CD4-positive, alpha-beta T cell treated with Interleukin-15 for 1 hour (primary cell): Measurements from ENCODE around the gene ALG12.

Source experiments
- DNase-seq: peaks from one replicate; pipeline ENCODE4 v3.0.0-alpha.2; 2020

Gene ALG12

DNA sequence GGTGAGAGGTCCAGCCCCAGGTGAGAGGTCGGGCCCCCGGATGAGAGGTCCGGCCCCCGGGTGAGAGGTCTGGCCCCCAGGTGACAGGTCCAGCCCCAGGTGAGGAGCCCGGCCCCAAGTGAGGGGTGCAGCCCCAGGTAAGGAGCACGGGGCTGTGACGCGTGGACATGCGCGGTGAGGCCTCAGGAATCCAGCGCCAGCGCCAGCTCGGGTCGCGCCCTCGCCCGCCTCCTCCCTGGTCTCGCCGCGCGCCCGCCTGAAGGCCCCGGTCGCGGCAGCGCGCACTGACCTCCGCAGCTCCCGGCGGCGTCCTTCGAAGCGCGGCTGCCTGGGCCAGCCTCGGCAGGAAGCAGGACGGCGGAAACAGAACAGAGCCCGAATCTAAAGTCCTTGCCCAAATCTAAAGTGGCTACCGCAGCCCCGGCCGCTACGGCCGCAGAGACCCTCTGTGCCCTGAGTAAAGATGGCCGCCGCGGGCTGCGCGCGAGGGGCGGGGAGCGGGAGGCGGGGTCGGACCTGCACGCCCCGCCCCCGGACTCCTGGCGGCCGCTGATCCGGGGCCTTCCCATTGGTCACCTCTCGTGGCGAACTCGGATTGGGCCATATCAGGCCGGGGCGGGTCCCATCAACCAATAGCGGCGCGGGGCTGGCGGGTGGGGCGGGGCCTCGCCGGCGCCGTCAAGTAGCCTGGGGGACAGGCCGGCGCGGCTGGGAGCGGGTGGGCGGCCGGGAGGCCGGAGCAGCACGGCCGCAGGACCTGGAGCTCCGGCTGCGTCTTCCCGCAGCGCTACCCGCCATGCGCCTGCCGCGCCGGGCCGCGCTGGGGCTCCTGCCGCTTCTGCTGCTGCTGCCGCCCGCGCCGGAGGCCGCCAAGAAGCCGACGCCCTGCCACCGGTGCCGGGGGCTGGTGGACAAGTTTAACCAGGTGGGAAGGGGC is at the start of gene ALG12, which contains the start of gene CRELD2:
Gene ALG12, minus strand, starts transcription at position 465 of the 937 bp plus-strand sequence. CDS start 4,673 bp downstream, outside the sequence.
Gene CRELD2, plus strand, starts transcription at position 661 of the 937 bp plus-strand sequence. Its CDS starts 136 bp downstream, at position 797.
- DNase-seq = peak; percentile 96

DNA sequence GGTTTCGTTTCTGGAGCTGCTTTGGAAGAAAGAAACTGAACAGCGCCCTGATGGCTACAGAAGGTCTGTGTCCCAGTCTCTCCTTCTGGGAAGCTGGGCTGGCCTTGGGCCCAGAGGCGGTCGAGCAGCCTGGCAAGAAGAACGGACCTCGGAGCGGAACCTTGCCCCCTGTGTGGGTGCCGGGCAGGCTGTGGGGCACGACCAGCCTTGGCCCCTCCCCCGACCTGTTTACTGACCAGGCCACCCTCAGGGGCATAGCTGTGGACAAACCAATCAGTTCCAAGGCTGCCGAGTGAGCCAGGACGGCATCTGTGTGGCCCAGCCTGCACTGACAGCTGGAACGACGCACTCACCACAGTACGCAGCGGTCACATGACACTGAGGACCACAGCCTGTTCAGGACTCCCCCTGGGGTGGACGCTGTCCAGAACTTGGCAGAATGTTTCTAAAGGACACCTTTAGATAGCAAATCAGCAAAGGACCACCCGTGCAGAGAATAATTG is 49.5 kb upstream of the ALG12 start:
- DNase-seq = no peak

DNA sequence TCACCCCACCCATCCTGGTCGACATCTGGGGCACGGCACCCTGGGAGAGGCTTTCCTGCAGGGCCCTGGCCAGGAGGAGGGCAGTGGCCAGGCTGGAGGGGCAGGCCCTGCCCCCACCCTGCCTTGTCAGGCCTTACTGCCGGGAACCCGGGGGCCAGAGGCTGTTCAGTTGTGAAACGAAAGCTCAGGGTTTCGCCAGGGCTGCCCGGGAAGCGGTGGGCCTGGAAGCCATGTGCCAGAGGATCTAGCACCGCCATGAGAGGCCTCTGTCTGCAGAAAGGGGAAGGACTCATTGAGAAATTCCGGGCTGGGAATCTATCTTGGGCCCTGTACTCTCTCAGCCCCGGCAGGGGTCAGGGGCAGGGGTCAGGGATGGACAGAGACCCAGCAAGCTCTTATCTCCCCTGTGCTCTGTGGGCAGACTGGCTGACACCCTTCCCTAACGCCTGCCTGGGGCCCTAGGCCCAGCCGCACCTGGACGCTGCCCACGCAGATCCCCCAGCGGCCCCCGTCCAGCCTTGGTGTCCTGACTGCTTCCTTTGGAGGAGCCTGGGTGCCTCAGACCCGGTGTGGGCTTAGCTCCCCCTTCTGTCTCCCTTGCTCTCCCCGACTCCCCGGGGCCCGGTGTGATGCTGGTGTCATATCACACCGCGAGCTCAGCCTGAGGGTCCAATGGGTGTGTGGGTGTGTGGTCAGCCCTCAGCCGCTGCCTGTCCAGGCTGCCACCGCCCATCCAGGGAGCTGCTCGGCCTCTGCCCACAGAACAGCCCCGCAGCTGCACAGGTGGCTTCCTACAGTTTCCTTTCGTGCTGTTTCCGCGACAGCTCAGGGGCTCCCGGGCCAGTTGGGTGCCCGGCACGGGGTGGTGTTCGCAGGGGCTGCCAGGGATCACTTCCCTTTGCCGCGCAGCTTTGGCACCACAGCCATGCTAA is 48.8 kb upstream of the ALG12 start:
- peak; percentile 60 for DNase-seq

- peak; percentile 16 for DNase-seq
These were observed 48.0 kb upstream of the ALG12 start for GRCh38 chr22:49966041-49966773.

- peak; percentile 16 for DNase-seq
These were observed 47.1 kb upstream of the ALG12 start for GRCh38 chr22:49965091-49966040.

GRCh38 chr22:49964136-49965090 is 46.2 kb upstream of the ALG12 start:
- DNase-seq = peak; percentile 24

DNA sequence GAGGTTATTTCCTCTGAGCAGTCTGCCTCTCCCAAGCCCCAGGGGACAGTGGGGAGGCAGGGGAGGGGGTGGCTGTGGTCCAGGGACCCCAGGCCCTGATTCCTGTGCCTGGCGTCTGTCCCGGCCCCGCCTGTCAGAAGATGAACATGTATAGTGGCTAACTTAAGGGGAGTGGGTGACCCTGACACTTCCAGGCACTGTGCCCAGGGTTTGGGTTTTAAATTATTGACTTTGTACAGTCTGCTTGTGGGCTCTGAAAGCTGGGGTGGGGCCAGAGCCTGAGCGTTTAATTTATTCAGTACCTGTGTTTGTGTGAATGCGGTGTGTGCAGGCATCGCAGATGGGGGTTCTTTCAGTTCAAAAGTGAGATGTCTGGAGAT is 45.4 kb upstream of the ALG12 start:
- peak; percentile 16 for DNase-seq

- peak; percentile 14 for DNase-seq
These were observed 44.8 kb upstream of the ALG12 start for GRCh38 chr22:49962751-49963646.

DNA sequence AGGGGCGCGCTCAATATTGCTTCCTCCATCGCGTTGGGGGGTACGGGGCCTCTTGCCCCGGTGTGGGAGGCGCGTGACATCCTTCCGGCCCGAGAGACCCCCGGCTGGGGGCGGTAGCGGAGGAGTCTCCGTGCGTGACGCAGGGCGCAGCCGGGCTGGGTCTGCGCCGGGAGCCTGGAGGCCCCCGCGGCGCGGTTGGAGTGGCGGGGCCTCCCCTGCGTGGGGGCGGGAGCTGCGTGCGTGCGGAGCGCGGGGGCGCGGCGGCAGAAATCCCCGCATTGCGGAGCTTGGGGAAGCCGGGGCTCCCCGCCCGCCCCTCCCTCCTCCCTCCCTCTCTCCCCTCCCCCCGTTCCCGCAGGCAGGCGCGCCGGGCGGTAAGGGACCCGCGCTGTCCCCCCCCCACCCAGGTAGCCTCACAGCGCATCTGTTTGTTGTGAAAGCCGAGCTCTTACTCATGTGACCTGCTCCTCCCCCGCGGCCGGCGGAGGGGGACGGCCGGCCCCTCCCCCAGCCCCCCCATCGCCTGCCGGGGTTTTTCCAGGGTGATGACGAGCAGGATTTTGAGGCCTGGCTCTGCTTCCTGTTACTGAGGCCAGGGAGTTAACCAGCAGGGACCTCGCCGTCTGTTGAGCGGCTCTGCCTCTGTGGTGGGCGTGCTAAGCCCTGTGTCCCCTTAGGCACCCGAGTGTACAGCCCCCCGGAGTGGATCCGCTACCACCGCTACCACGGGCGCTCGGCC is 43.9 kb upstream of the ALG12 start:
- DNase-seq = peak; percentile 92

- DNase-seq = no peak
These were observed 43.4 kb upstream of the ALG12 start for GRCh38 chr22:49961601-49962011.

- DNase-seq = no peak
These were observed 42.9 kb upstream of the ALG12 start for GRCh38 chr22:49961005-49961600.

DNA sequence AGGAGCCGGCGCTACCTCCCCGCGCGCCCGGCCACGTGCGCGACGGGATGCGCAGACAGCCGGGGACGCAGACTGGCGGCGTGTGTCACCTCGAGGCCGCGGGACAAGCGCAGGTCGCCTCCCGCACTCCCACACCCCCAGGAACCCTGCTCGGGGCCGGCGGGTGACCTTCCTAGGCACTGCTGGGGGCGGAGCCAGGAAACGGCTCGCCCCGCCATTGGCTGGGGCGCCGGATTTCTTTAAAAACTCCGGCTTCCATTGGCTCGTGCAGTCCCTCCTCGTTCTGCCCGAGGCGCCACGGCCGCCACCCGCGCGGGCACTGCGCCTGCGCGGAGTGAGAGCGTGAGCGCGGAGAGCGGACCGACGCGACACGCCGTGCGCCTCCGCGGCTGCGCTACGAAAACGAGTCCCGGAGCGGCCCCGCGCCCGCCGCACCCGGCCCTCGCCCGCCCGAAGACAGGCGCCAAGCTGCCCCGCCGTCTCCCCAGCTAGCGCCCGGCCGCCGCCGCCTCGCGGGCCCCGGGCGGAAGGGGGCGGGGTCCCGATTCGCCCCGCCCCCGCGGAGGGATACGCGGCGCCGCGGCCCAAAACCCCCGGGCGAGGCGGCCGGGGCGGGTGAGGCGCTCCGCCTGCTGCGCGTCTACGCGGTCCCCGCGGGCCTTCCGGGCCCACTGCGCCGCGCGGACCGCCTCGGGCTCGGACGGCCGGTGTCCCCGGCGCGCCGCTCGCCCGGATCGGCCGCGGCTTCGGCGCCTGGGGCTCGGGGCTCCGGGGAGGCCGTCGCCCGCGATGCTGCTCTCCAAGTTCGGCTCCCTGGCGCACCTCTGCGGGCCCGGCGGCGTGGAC is 42.1 kb upstream of the ALG12 start, which contains the start of gene PIM3:
Gene PIM3, plus strand, starts transcription at position 614 of the 846 bp plus-strand sequence. Its CDS starts 176 bp downstream, at position 790.
- peak; percentile 97 for DNase-seq

GRCh38 chr22:49959782-49960158 is 41.5 kb upstream of the ALG12 start:
- DNase-seq = no peak

- no peak for DNase-seq
These were observed 40.9 kb upstream of the ALG12 start for GRCh38 chr22:49958931-49959781.

GRCh38 chr22:49958366-49958921 is 40.2 kb upstream of the ALG12 start:
- no peak for DNase-seq
